K562 (cell line): ENCODE results near the gene ZNF362. TPM values are rescaled to one million over a fixed set of nuclear protein-coding genes. Genes with fewer than 3 reads are reported as not detected.

Experiments used
- ESRRA ChIP-seq: fragments of 450-650 bp; IDR thresholded peaks from 2 replicates; pipeline ENCODE4 v1.6.1; 2014; ENCODE audit warnings: low read depth, mild to moderate bottlenecking, moderate library complexity, borderline replicate concordance
- ZNF133 ChIP-seq: fragments of 250-450 bp; sonication (Bioruptor Pico); IDR thresholded peaks from 2 replicates; pipeline ENCODE4 v1.4.0; 2020; ENCODE audit warnings: mild to moderate bottlenecking
- ZNF77 ChIP-seq: fragments of 250-450 bp; sonication (Bioruptor Pico); IDR thresholded peaks from 2 replicates; pipeline ENCODE4 v1.5.0; 2020
- microRNA counts: library from miRNA; unstranded; fragments of <30 nt; microRNA quantifications from one replicate; lab custom pipeline; 2016
- microRNA-seq: library from miRNA; unstranded; fragments of <30 nt; microRNA quantifications from one replicate; pipeline ENCODE4, GENCODE V29; 2018; ENCODE audit warnings: borderline microRNAs expressed
- polyA plus RNA-seq, 8 experiments: library from polyadenylated mRNA; depleted of rRNA in 4 of 8; stranded (reverse) in 5 of 8; unstranded in 3 of 8; fragments of >200 nt; fragmentation: Nextera tagmentation in 2 of 8; fragmentation: Illumina TruSeq in 1 of 8; extraction: Ambion mirVana in 2 of 8; extraction: Trizol in 1 of 8; gene quantifications; 2 replicates each; pipeline versions ENCODE4 v1.2.1 to v1.2.3, GENCODE V29; 2011 to 2014; ENCODE audit warnings: inconsistent platforms in 1 of 8, missing spikeins in 1 of 8
- small RNA-seq: library from RNA; depleted of rRNA; stranded (forward); fragments of <200 nt; gene quantifications from one replicate; pipeline ENCODE3, GENCODE V24; 2014
- total RNA-seq, 7 experiments: library from RNA; depleted of rRNA in 6 of 7; stranded (reverse); fragments of >200 nt in 6 of 7; fragmentation: Illumina TruSeq in 2 of 7; extraction: Trizol in 2 of 7; gene quantifications; 2 replicates each; pipeline versions ENCODE4 v1.2.1 to v1.2.3, GENCODE V29; 2011 to 2021; ENCODE audit warnings: low replicate concordance in 1 of 7

The ZNF362 gene
- total and polyA plus RNA-seq, 9 of the 15 experiments (the other 6 are each of a cell fraction or from before 2014, with no cell fraction given): 0.01 to 1.1 (median 0.35) TPM; not detected in 1

- no peak for TF ChIP-seq ZNF77 (CRISPR knock-in tag)
- peak; percentile 57 for TF ChIP-seq ESRRA
- no peak for TF ChIP-seq ZNF133 (CRISPR knock-in tag)
These were observed 93.7 kb downstream of the ZNF362 start (continued) for GRCh38 chr1:33349778-33350610.

MicroRNAs encoded within 50 kb of the gene (microRNA counts, 767-probe panel; counts per million panel counts)
- microRNA hsa-miR-3605-5p (lab: Ali Mortazavi, UCI): not detected

Small RNA genes lying within 50 kb of the gene (microRNA-seq; reads per million reads assigned to microRNA genes)
- gene MIR3605: 3.4 reads per million, percentile 37 among the genes with 10 or more reads in this experiment

Small RNA genes lying within 50 kb of the gene (small RNA-seq; reads per million reads assigned to genes)
- not detected for gene RN7SKP16

Other genes starting within 250 kb of the ZNF362 start
- 349 and 444 TPM in 2 replicates for gene AK2, start 219.6 kb upstream of the ZNF362 start, total RNA-seq (2014; rRNA removed)
- gene AK2, start 219.6 kb upstream of the ZNF362 start, total RNA-seq (2014; rRNA removed; fragmentation: Illumina TruSeq; extraction: Trizol): 456 and 483 TPM in 2 replicates
- 490 and 510 TPM in 2 replicates for gene AK2, start 219.6 kb upstream of the ZNF362 start, total RNA-seq (2015; rRNA removed; fragmentation: Illumina TruSeq; extraction: Trizol)
- 509 and 517 TPM in 2 replicates for gene AK2, start 219.6 kb upstream of the ZNF362 start, total RNA-seq (2021)
- 447 and 549 TPM in 2 replicates for gene AK2, start 219.6 kb upstream of the ZNF362 start, polyA plus RNA-seq (2011; rRNA removed)
- 802 and 1,050 TPM in 2 replicates for gene AK2, start 219.6 kb upstream of the ZNF362 start, polyA plus RNA-seq (2014; fragmentation: Illumina TruSeq; extraction: Trizol)
- gene AK2, start 219.6 kb upstream of the ZNF362 start, polyA plus RNA-seq (2014; fragmentation: Nextera tagmentation; extraction: Ambion mirVana): 100 to 1,000 TPM; 105 to 140 TPM
- 512 and 577 TPM in 2 replicates for gene AK2, start 219.6 kb upstream of the ZNF362 start, polyA plus RNA-seq (2014; rRNA removed)
- gene AZIN2, start 175.3 kb upstream of the ZNF362 start, total RNA-seq (2014; rRNA removed): 0.61 and 0.91 TPM in 2 replicates
- 0.18 and 0.57 TPM in 2 replicates for gene AZIN2, start 175.3 kb upstream of the ZNF362 start, total RNA-seq (2014; rRNA removed; fragmentation: Illumina TruSeq; extraction: Trizol)
- gene AZIN2, start 175.3 kb upstream of the ZNF362 start, total RNA-seq (2015; rRNA removed; fragmentation: Illumina TruSeq; extraction: Trizol): 0.14 and 0.23 TPM in 2 replicates
- gene AZIN2, start 175.3 kb upstream of the ZNF362 start, total RNA-seq (2021): 0.36 and 0.42 TPM in 2 replicates
- gene AZIN2, start 175.3 kb upstream of the ZNF362 start, polyA plus RNA-seq (2011; rRNA removed): 0.41 and 0.68 TPM in 2 replicates
- gene AZIN2, start 175.3 kb upstream of the ZNF362 start, polyA plus RNA-seq (2014; fragmentation: Illumina TruSeq; extraction: Trizol): 0.06 and 0.82 TPM in 2 replicates
- not detected for gene AZIN2, start 175.3 kb upstream of the ZNF362 start, polyA plus RNA-seq (2014; fragmentation: Nextera tagmentation; extraction: Ambion mirVana)
- 0.22 and 0.56 TPM in 2 replicates for gene AZIN2, start 175.3 kb upstream of the ZNF362 start, polyA plus RNA-seq (2014; rRNA removed)
- gene TRIM62, start 74.4 kb upstream of the ZNF362 start, total RNA-seq (2014; rRNA removed): 0.94 and 1.5 TPM in 2 replicates
- gene TRIM62, start 74.4 kb upstream of the ZNF362 start, total RNA-seq (2014; rRNA removed; fragmentation: Illumina TruSeq; extraction: Trizol): 0.26 and 0.36 TPM in 2 replicates
- gene TRIM62, start 74.4 kb upstream of the ZNF362 start, total RNA-seq (2015; rRNA removed; fragmentation: Illumina TruSeq; extraction: Trizol): 0.22 and 0.60 TPM in 2 replicates
- gene TRIM62, start 74.4 kb upstream of the ZNF362 start, total RNA-seq (2021): 2.2 and 2.3 TPM in 2 replicates
- 0.18 and 0.41 TPM in 2 replicates for gene TRIM62, start 74.4 kb upstream of the ZNF362 start, polyA plus RNA-seq (2011; rRNA removed)
- gene TRIM62, start 74.4 kb upstream of the ZNF362 start, polyA plus RNA-seq (2014; fragmentation: Illumina TruSeq; extraction: Trizol): 1.3 and 1.4 TPM in 2 replicates
- under 1 TPM; 0.27 to 0.62 TPM for gene TRIM62, start 74.4 kb upstream of the ZNF362 start, polyA plus RNA-seq (2014; fragmentation: Nextera tagmentation; extraction: Ambion mirVana)
- gene TRIM62, start 74.4 kb upstream of the ZNF362 start, polyA plus RNA-seq (2014; rRNA removed): 0.52 and 0.58 TPM in 2 replicates
- gene A3GALT2, start 64.6 kb downstream of the ZNF362 start, total RNA-seq (2014; rRNA removed): not detected in 2 replicates
- gene A3GALT2, start 64.6 kb downstream of the ZNF362 start, total RNA-seq (2014; rRNA removed; fragmentation: Illumina TruSeq; extraction: Trizol): not detected in 2 replicates
- gene A3GALT2, start 64.6 kb downstream of the ZNF362 start, total RNA-seq (2015; rRNA removed; fragmentation: Illumina TruSeq; extraction: Trizol): not detected in 2 replicates
- gene A3GALT2, start 64.6 kb downstream of the ZNF362 start, total RNA-seq (2021): not detected in 2 replicates
- not detected in 2 replicates for gene A3GALT2, start 64.6 kb downstream of the ZNF362 start, polyA plus RNA-seq (2011; rRNA removed)
- gene A3GALT2, start 64.6 kb downstream of the ZNF362 start, polyA plus RNA-seq (2014; fragmentation: Illumina TruSeq; extraction: Trizol): not detected in 2 replicates
- not detected for gene A3GALT2, start 64.6 kb downstream of the ZNF362 start, polyA plus RNA-seq (2014; fragmentation: Nextera tagmentation; extraction: Ambion mirVana)
- not detected in 2 replicates for gene A3GALT2, start 64.6 kb downstream of the ZNF362 start, polyA plus RNA-seq (2014; rRNA removed)
- gene PHC2, start 174.6 kb downstream of the ZNF362 start, total RNA-seq (2014; rRNA removed): 43.5 and 57.7 TPM in 2 replicates
- 27.0 and 29.9 TPM in 2 replicates for gene PHC2, start 174.6 kb downstream of the ZNF362 start, total RNA-seq (2014; rRNA removed; fragmentation: Illumina TruSeq; extraction: Trizol)
- 31.4 and 31.8 TPM in 2 replicates for gene PHC2, start 174.6 kb downstream of the ZNF362 start, total RNA-seq (2015; rRNA removed; fragmentation: Illumina TruSeq; extraction: Trizol)
- 59.9 and 67.6 TPM in 2 replicates for gene PHC2, start 174.6 kb downstream of the ZNF362 start, total RNA-seq (2021)
- 32.4 and 34.6 TPM in 2 replicates for gene PHC2, start 174.6 kb downstream of the ZNF362 start, polyA plus RNA-seq (2011; rRNA removed)
- gene PHC2, start 174.6 kb downstream of the ZNF362 start, polyA plus RNA-seq (2014; fragmentation: Illumina TruSeq; extraction: Trizol): 57.1 and 63.1 TPM in 2 replicates
- 1 to 10 TPM; 3.1 to 5.8 TPM for gene PHC2, start 174.6 kb downstream of the ZNF362 start, polyA plus RNA-seq (2014; fragmentation: Nextera tagmentation; extraction: Ambion mirVana)
- 41.5 and 44.1 TPM in 2 replicates for gene PHC2, start 174.6 kb downstream of the ZNF362 start, polyA plus RNA-seq (2014; rRNA removed)
- 2.2 and 2.5 TPM in 2 replicates for gene ZSCAN20, start 216.2 kb downstream of the ZNF362 start, total RNA-seq (2014; rRNA removed)
- gene ZSCAN20, start 216.2 kb downstream of the ZNF362 start, total RNA-seq (2014; rRNA removed; fragmentation: Illumina TruSeq; extraction: Trizol): 2.8 and 3.0 TPM in 2 replicates
- 3.3 and 3.6 TPM in 2 replicates for gene ZSCAN20, start 216.2 kb downstream of the ZNF362 start, total RNA-seq (2015; rRNA removed; fragmentation: Illumina TruSeq; extraction: Trizol)
- gene ZSCAN20, start 216.2 kb downstream of the ZNF362 start, total RNA-seq (2021): 2.5 and 2.6 TPM in 2 replicates
- 0.80 and 1.7 TPM in 2 replicates for gene ZSCAN20, start 216.2 kb downstream of the ZNF362 start, polyA plus RNA-seq (2011; rRNA removed)
- gene ZSCAN20, start 216.2 kb downstream of the ZNF362 start, polyA plus RNA-seq (2014; fragmentation: Illumina TruSeq; extraction: Trizol): 2.0 TPM in 2 replicates
- gene ZSCAN20, start 216.2 kb downstream of the ZNF362 start, polyA plus RNA-seq (2014; fragmentation: Nextera tagmentation; extraction: Ambion mirVana): under 1 TPM; 0.36 to 0.58 TPM
- gene ZSCAN20, start 216.2 kb downstream of the ZNF362 start, polyA plus RNA-seq (2014; rRNA removed): 1.4 and 1.8 TPM in 2 replicates